H9 (cell line): ENCODE measurements around the gene LMBRD2. TPM values are rescaled to one million over a fixed set of nuclear protein-coding genes. Genes with fewer than 3 reads are reported as not detected.

Source experiments
- DNase-seq: peaks from one replicate; pipeline ENCODE4 v3.0.0-alpha.2; 2017
- H2AFZ ChIP-seq: one replicate; pipeline ENCODE4 v1.6.1; 2013; ENCODE audit warnings: mild to moderate bottlenecking, low read length, control low read depth, moderate library complexity
- H2AK5ac ChIP-seq: 2 replicates; pipeline ENCODE4 v1.6.1; 2013; ENCODE audit warnings: low read length, control low read depth, mixed read lengths; ENCODE audit not compliant: insufficient read length
- H2BK120ac ChIP-seq: one replicate; pipeline ENCODE4 v1.6.1; 2013; ENCODE audit warnings: low read depth, mild to moderate bottlenecking, low read length, control low read depth, inconsistent platforms; ENCODE audit not compliant: poor library complexity, severe bottlenecking
- H2BK12ac ChIP-seq: 2 replicates; pipeline ENCODE4 v1.6.1; 2013; ENCODE audit warnings: low read length, control low read depth, mixed read lengths, low read depth; ENCODE audit not compliant: insufficient read length
- H2BK15ac ChIP-seq: 2 replicates; pipeline ENCODE4 v1.6.1; 2013; ENCODE audit warnings: low read depth, low read length, control low read depth
- H2BK20ac ChIP-seq: one replicate; pipeline ENCODE4 v1.6.1; 2013; ENCODE audit warnings: low read depth, mild to moderate bottlenecking, low read length, control low read depth, inconsistent platforms; ENCODE audit not compliant: poor library complexity, severe bottlenecking
- H2BK5ac ChIP-seq: 2 replicates; pipeline ENCODE4 v1.6.1; 2013; ENCODE audit warnings: low read length, control low read depth, mixed read lengths; ENCODE audit not compliant: insufficient read length
- H3K14ac ChIP-seq: 2 replicates; pipeline ENCODE4 v1.6.1; 2013; ENCODE audit warnings: low read length, control low read depth; ENCODE audit not compliant: insufficient read depth
- H3K18ac ChIP-seq: 2 replicates; pipeline ENCODE4 v1.6.1; 2013; ENCODE audit warnings: low read depth, mild to moderate bottlenecking, mixed read lengths, low read length, control low read depth; ENCODE audit not compliant: insufficient read length
- H3K23ac ChIP-seq: 2 replicates; pipeline ENCODE4 v1.6.1; 2013; ENCODE audit warnings: low read length, control low read depth, mixed read lengths, low read depth; ENCODE audit not compliant: insufficient read length
- H3K23me2 ChIP-seq: 2 replicates; pipeline ENCODE4 v1.6.1; 2013; ENCODE audit warnings: low read depth, mild to moderate bottlenecking, mixed read lengths, low read length, control low read depth; ENCODE audit not compliant: insufficient read length, poor library complexity, severe bottlenecking
- H3K27ac ChIP-seq: 2 replicates; pipeline ENCODE4 v1.5.1; 2013; ENCODE audit warnings: low read length, control low read depth, mixed read lengths, low read depth; ENCODE audit not compliant: insufficient read length
- H3K27me3 ChIP-seq: 2 replicates; pipeline ENCODE4 v1.6.1; 2013; ENCODE audit warnings: low read length, control low read depth, inconsistent platforms; ENCODE audit not compliant: insufficient read depth
- H3K4ac ChIP-seq: 2 replicates; pipeline ENCODE4 v1.6.1; 2013; ENCODE audit warnings: low read depth, mild to moderate bottlenecking, control low read depth, inconsistent platforms, low read length, moderate library complexity
- H3K4me1 ChIP-seq: 2 replicates; pipeline ENCODE4 v1.6.1; 2013; ENCODE audit warnings: low read length, control low read depth, inconsistent platforms; ENCODE audit not compliant: insufficient read depth
- H3K4me2 ChIP-seq: 2 replicates; pipeline ENCODE4 v1.6.1; 2013; ENCODE audit warnings: low read length, control low read depth, mixed read lengths; ENCODE audit not compliant: insufficient read length, insufficient read depth
- H3K56ac ChIP-seq: 2 replicates; pipeline ENCODE4 v1.6.1; 2013; ENCODE audit warnings: low read depth, mild to moderate bottlenecking, mixed read lengths, low read length, control low read depth; ENCODE audit not compliant: insufficient read length
- H3K79me1 ChIP-seq: 2 replicates; pipeline ENCODE4 v1.6.1; 2013; ENCODE audit warnings: low read depth, mild to moderate bottlenecking, moderate library complexity, low read length, control low read depth, inconsistent platforms; ENCODE audit not compliant: insufficient read depth, poor library complexity, severe bottlenecking
- H3K79me2 ChIP-seq: 2 replicates; pipeline ENCODE4 v1.6.1; 2013; ENCODE audit warnings: low read length, control low read depth, inconsistent platforms; ENCODE audit not compliant: insufficient read depth
- H3K9ac ChIP-seq: 2 replicates; pipeline ENCODE4 v1.6.1; 2013; ENCODE audit warnings: low read length, control low read depth, mixed read lengths; ENCODE audit not compliant: insufficient read length; ENCODE audit errors: extremely low read depth
- H3K9me3 ChIP-seq: one replicate; pipeline ENCODE4 v1.6.1; 2013; ENCODE audit warnings: low read depth, low read length, inconsistent platforms; ENCODE audit not compliant: control insufficient read depth
- H3T11ph ChIP-seq: one replicate; pipeline ENCODE4 v1.6.1; 2013; ENCODE audit warnings: mild to moderate bottlenecking, low read length, control low read depth, inconsistent platforms
- H4K20me1 ChIP-seq: one replicate; pipeline ENCODE4 v1.6.1; 2013; ENCODE audit not compliant: control insufficient read depth, insufficient read length, insufficient read depth
- H4K5ac ChIP-seq: 2 replicates; pipeline ENCODE4 v1.6.1; 2013; ENCODE audit warnings: low read depth, mild to moderate bottlenecking, mixed read lengths, low read length, control low read depth; ENCODE audit not compliant: insufficient read length
- H4K8ac ChIP-seq: replicated peaks from 2 replicates; pipeline ENCODE4 v1.6.1; 2013; ENCODE audit warnings: low read length, control low read depth, mixed read lengths, low read depth; ENCODE audit not compliant: insufficient read length
- H4K91ac ChIP-seq: 2 replicates; pipeline ENCODE4 v1.6.1; 2013; ENCODE audit warnings: low read depth, mild to moderate bottlenecking, moderate library complexity, mixed read lengths, low read length, control low read depth; ENCODE audit not compliant: insufficient read length
- H3K27ac Mint-ChIP-seq, 3 experiments: 2 replicates in 2 of 3; 3 replicates in 1 of 3; pipeline ENCODE4 v1.8.0; 2020 to 2021; ENCODE audit warnings: mixed read lengths in 3 of 3, mild to moderate bottlenecking in 1 of 3, moderate library complexity in 1 of 3
- H3K27me3 Mint-ChIP-seq: 2 replicates; pipeline ENCODE4 v1.8.0; 2021; ENCODE audit warnings: low read depth, mild to moderate bottlenecking, moderate library complexity, mixed read lengths
- H3K36me3 Mint-ChIP-seq, 3 experiments: 2 replicates in 2 of 3; 3 replicates in 1 of 3; pipeline ENCODE4 v1.8.0; 2020 to 2021; ENCODE audit warnings: low read depth in 3 of 3, mixed read lengths in 3 of 3; ENCODE audit not compliant: insufficient read depth in 1 of 3
- H3K4me1 Mint-ChIP-seq, 2 experiments: 2 replicates each; pipeline ENCODE4 v1.8.0; 2020; ENCODE audit warnings: mixed read lengths in 2 of 2
- H3K4me3 Mint-ChIP-seq, 2 experiments: 2 replicates in 1 of 2; 3 replicates in 1 of 2; pipeline ENCODE4 v1.8.0; 2020 to 2021; ENCODE audit warnings: mild to moderate bottlenecking in 2 of 2, mixed read lengths in 2 of 2, moderate library complexity in 1 of 2
- H3K9me3 Mint-ChIP-seq, 2 experiments: 2 replicates in 1 of 2; 3 replicates in 1 of 2; pipeline ENCODE4 v1.8.0; 2020; ENCODE audit warnings: mild to moderate bottlenecking in 2 of 2, mixed read lengths in 2 of 2, moderate library complexity in 1 of 2
- CTCF ChIP-seq: fragments of 200-600 bp; sonication (generic); conservative IDR thresholded peaks from 3 replicates; pipeline ENCODE4 v1.8.0; 2021; ENCODE audit warnings: antibody characterized with exemption, mild to moderate bottlenecking
- total RNA-seq: library from RNA; stranded (reverse); gene quantifications from 2 replicates; pipeline ENCODE4 v1.2.1, GENCODE V29; 2021

Gene LMBRD2
- total RNA-seq, 1 experiment from 2014 or later = 5.3 TPM

- Histone ChIP-seq H3K9me3 (no peaks in the 10 kb centered on the region), H2BK15ac (no peak overlapping the region), H3K4me1 (no peaks in the 10 kb centered on the region), H3K27me3 (no peaks in the 10 kb centered on the region), H2BK5ac (no peak overlapping the region), H3T11ph (no peak overlapping the region), H3K4me2 (no peak overlapping the region), H2AK5ac (no peak overlapping the region), H3K14ac (no peak overlapping the region), H3K18ac (no peak overlapping the region), H2BK20ac (no peak overlapping the region), H4K5ac (no peak overlapping the region), H3K4ac (no peak overlapping the region), H3K27ac (no peak overlapping the region), H3K79me2 (no peaks in the 10 kb centered on the region), H4K20me1 (no peaks in the 10 kb centered on the region), H2BK12ac (no peak overlapping the region), H3K9ac (no peak overlapping the region), H2BK120ac (no peak overlapping the region), H3K23me2 (no peaks in the 10 kb centered on the region), H2AFZ (no peak overlapping the region), H3K23ac (no peak overlapping the region), H4K8ac (no peak overlapping the region), H3K56ac (no peak overlapping the region), H4K91ac (no peak overlapping the region), H3K79me1 (no peaks in the 10 kb centered on the region)
- no peaks in the 10 kb centered on the region for H3K27me3 Mint-ChIP-seq
- H3K9me3 Mint-ChIP-seq = no peaks in the 10 kb centered on the region
- no peak for DNase-seq
- H3K4me3 Mint-ChIP-seq = no peak overlapping the region
- no peaks in the 10 kb centered on the region for H3K4me1 Mint-ChIP-seq
- peaks cover 3 to 9% (median 9%) of the 10 kb centered on the region in 3 experiments; a peak in 4 of 7 replicates for H3K36me3 Mint-ChIP-seq
- no peak overlapping the region; a peak in 1 of 7 replicates for H3K27ac Mint-ChIP-seq
- TF ChIP-seq CTCF = no peak
These were observed 99.1 kb downstream of the LMBRD2 start for GRCh38 chr5:36052538-36052937.
